NCI-H2227 treated with DMSO at 0.1 percent for 48 hours (cell line): ENCODE measurements around the gene COL28A1.
"Not testable (repeated sequence)": the region's sequence is repeated elsewhere in the genome, so short reads cannot be mapped to it uniquely, and the experiment has no call there.

Experiments used
- DNase-seq: peaks from one replicate; lab custom pipeline; 2025; lab: John Stamatoyannopoulos, UW

The COL28A1 gene

GRCh38 chr7:7517754-7518153 lies 17.9 kb downstream of the COL28A1 start:
- DNase-seq = no peak

- DNase-seq = no peak
Observed at GRCh38 chr7:7516662-7517061, 19.0 kb downstream of the COL28A1 start.

GRCh38 chr7:7516156-7516555 lies 19.5 kb downstream of the COL28A1 start:
- DNase-seq = peak; percentile 61

- no peak for DNase-seq
Observed at GRCh38 chr7:7512861-7513597, 22.6 kb downstream of the COL28A1 start.

GRCh38 chr7:7510794-7511193 lies 24.9 kb downstream of the COL28A1 start:
- no peak for DNase-seq

GRCh38 chr7:7505915-7506314 lies 29.8 kb downstream of the COL28A1 start:
- DNase-seq = no peak

GRCh38 chr7:7504910-7505704 lies 30.6 kb downstream of the COL28A1 start:
- DNase-seq = peak; percentile 81

- no peak for DNase-seq
Observed at GRCh38 chr7:7499892-7500291, 35.8 kb downstream of the COL28A1 start.

GRCh38 chr7:7498856-7499255 lies 36.8 kb downstream of the COL28A1 start:
- peak; percentile 46 for DNase-seq

GRCh38 chr7:7496311-7496710 lies 39.4 kb downstream of the COL28A1 start:
- DNase-seq = no peak

GRCh38 chr7:7495171-7495570 lies 40.5 kb downstream of the COL28A1 start:
- DNase-seq = no peak

GRCh38 chr7:7491044-7491443 lies 44.6 kb downstream of the COL28A1 start:
- DNase-seq = no peak

- no peak for DNase-seq
Observed at GRCh38 chr7:7490003-7490402, 45.7 kb downstream of the COL28A1 start.

GRCh38 chr7:7489546-7489945 lies 46.1 kb downstream of the COL28A1 start:
- no peak for DNase-seq

- DNase-seq = no peak
Observed at GRCh38 chr7:7486362-7486761, 49.3 kb downstream of the COL28A1 start.

GRCh38 chr7:7484072-7484471 lies 51.6 kb downstream of the COL28A1 start:
- no peak for DNase-seq

- DNase-seq = no peak
Observed at GRCh38 chr7:7481802-7482201, 53.9 kb downstream of the COL28A1 start.

- DNase-seq = no peak
Observed at GRCh38 chr7:7479275-7479805, 56.3 kb downstream of the COL28A1 start.

- DNase-seq = no peak
Observed at GRCh38 chr7:7478569-7478968, 57.1 kb downstream of the COL28A1 start.

- not testable (repeated sequence) for DNase-seq
Observed at GRCh38 chr7:7477641-7478040, 58.0 kb downstream of the COL28A1 start.

- DNase-seq = no peak
Observed at GRCh38 chr7:7476381-7476780, 59.3 kb downstream of the COL28A1 start.

GRCh38 chr7:7475601-7476000 lies 60.1 kb downstream of the COL28A1 start:
- no peak for DNase-seq

GRCh38 chr7:7474436-7474835 lies 61.2 kb downstream of the COL28A1 start:
- no peak for DNase-seq
